ENCODE measurements around the gene KRT222.

The KRT222 gene

DNA sequence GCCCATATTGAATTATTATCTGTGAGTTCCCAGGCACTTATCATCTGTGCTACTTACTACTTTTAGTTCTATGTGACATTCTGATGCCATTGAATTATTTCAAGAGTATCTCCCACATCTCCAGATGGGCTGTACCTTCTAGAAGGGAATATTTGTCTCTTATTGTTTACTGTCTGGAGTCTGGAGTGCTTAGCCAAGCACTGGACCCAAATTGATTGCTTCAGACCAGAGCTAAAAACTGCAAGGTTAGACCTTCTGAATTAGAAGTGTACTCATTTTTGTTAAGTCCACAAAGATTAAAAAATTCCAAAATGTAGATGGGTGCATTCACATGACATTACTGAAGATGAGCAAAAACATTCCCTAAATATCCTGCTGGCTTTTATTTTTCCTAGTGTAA lies 16.0 kb upstream of the KRT222 start:
- no peak for TF ChIP-seq ZFX (IDR thresholded peaks at IDR 0.05; ENCODE audit: borderline replicate concordance)
- TF ChIP-seq, protein P1, sequence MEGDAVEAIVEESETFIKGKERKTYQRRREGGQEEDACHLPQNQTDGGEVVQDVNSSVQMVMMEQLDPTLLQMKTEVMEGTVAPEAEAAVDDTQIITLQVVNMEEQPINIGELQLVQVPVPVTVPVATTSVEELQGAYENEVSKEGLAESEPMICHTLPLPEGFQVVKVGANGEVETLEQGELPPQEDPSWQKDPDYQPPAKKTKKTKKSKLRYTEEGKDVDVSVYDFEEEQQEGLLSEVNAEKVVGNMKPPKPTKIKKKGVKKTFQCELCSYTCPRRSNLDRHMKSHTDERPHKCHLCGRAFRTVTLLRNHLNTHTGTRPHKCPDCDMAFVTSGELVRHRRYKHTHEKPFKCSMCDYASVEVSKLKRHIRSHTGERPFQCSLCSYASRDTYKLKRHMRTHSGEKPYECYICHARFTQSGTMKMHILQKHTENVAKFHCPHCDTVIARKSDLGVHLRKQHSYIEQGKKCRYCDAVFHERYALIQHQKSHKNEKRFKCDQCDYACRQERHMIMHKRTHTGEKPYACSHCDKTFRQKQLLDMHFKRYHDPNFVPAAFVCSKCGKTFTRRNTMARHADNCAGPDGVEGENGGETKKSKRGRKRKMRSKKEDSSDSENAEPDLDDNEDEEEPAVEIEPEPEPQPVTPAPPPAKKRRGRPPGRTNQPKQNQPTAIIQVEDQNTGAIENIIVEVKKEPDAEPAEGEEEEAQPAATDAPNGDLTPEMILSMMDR (IDR thresholded peaks at IDR 0.05): no peak
- H3K27ac ChIP-seq: no peak overlapping the region

DNA sequence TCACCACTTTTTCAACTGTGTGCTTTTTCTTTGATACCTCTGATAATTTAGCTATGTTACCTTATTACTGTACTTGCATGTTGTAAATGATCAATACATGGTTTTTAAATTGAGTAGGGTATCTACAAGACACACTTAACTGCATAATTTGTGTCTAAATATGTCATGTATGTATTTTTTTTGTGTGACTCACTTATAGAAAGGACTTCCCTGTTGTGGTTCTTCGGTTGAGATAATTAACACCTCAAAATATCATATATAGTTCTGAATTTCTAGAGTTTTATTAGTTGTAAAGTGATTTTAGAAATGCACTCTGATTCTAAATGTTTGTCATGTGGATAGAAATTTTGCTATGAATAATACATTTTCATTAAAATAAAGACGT lies 14.5 kb upstream of the KRT222 start:
- no peak overlapping the region for H3K27ac ChIP-seq
- TF ChIP-seq, protein P1 (IDR thresholded peaks at IDR 0.05): no peak
- no peak for TF ChIP-seq ZFX (IDR thresholded peaks at IDR 0.05; ENCODE audit: borderline replicate concordance)

DNA sequence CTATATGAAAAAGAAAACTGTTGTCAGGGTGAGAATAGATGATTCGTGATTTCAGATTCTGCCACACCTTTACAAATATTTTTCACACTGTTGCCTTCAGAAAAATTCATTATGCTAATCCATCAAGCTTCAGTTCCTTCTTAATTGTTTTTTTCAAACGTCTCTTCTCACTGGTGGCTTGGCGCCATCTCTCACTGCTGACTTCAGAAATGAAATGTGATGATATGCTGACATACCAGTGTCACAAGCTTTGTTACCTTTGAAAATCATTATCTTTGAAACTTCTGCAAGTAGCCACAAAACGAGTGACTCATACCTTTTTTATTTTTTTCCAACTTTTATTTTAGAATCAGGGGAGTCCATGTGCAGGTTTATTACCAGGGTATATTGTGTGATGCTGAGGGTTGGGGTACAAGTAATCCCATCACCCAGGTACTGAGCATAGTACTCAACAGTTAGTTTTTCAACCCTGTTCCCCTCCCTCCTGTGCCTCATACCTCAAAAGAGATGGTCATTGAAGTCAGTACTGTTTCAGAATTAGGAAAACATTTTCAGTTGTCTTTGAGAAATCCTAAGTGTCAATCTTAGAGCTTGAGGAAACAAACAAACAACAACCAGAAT lies 14.0 kb upstream of the KRT222 start:
- no peak overlapping the region for H3K27ac ChIP-seq

DNA sequence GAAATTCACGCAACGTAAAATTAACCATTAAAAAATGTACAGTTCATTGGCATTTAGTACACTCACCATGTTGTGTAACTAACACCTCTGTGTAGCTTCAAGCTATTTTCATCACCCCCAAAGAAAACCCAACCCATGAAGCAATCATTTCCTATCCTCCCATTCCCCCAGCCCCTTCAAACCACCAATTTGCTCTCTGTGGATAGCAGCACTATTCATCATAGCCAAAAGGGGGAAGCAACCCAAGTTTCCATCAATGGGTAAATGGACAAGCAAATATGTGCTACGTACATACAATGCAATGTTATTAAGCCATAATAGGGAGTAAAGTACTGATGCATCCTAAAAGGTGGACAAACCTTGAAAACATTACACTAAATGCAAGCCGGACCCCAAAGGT lies 10.9 kb upstream of the KRT222 start:
- TF ChIP-seq, protein P1 (IDR thresholded peaks at IDR 0.05): no peak
- TF ChIP-seq ZFX (IDR thresholded peaks at IDR 0.05; ENCODE audit: borderline replicate concordance): no peak
- no peak overlapping the region for H3K27ac ChIP-seq

More for the DNA sequence above, 14.0 kb upstream of the KRT222 start:
- TF ChIP-seq, protein P1 (IDR thresholded peaks at IDR 0.05): no peak
- TF ChIP-seq ZFX (IDR thresholded peaks at IDR 0.05; ENCODE audit: borderline replicate concordance): no peak

DNA sequence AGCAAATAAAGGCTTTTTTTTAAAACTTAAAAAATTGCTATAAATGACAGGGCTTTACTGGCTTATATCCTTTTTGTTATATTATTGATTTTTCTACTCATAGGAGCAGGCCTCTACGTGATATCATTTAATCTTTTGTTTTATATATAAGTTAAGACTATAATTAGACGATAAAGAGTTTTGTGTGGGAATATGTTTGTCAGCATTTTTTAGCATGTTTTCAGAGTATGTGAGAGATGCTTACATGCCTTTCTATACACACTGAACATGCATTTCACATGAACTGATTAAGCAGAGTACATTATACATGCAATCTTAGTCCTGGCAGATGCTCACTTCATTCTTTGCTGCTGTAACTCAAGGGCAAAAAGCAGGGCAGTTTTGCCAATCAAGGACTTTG lies 7.7 kb upstream of the KRT222 start:
- TF ChIP-seq ZFX (IDR thresholded peaks at IDR 0.05; ENCODE audit: borderline replicate concordance): no peak

DNA sequence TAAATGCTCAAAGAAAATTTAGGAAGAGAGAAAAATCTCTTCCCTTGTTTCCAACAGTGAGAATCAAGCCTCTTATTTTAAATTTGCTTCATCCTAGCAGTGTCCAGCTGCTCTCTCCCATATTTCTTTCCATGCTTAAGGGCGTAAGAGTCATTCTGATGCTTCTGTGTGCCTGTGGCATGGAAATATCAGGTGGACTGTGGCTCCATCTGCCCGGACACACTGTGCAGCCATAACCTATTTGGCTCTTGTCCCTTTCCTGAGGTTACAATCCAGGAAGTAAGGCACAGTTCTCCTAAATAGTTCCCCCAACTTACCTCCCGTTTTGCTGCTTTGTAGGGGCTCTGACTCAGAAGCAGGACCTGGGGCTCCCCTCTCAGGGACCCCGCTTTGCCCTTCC lies 6.3 kb upstream of the KRT222 start:
- no peak overlapping the region for H3K27ac ChIP-seq
- TF ChIP-seq, protein P1 (IDR thresholded peaks at IDR 0.05): no peak
- TF ChIP-seq ZFX (IDR thresholded peaks at IDR 0.05; ENCODE audit: borderline replicate concordance): no peak

More for the DNA sequence above, 7.7 kb upstream of the KRT222 start:
- H3K27ac ChIP-seq: no peak overlapping the region

DNA sequence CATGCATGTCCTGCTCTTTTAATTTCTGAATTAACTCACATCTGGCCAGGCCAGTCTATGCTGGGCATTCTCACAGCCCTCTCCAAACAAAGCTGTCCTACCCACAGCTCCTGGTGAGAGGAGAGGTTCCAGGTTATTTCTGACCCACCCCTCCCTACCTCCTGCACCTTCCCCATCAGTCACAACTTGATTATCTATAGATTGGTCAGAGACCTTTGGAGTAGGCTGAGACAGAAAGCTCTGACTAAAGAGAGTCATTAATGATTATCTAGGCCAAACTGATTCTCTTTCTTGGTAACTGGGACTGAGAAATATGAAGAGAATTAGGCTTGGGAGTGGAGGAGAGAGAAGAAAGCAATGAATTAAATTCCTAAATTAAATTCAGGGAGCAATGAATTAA lies 1.4 kb upstream of the KRT222 start:
- TF ChIP-seq, protein P1 (IDR thresholded peaks at IDR 0.05): no peak
- TF ChIP-seq ZFX (IDR thresholded peaks at IDR 0.05; ENCODE audit: borderline replicate concordance): no peak
- H3K27ac ChIP-seq: no peak overlapping the region

DNA sequence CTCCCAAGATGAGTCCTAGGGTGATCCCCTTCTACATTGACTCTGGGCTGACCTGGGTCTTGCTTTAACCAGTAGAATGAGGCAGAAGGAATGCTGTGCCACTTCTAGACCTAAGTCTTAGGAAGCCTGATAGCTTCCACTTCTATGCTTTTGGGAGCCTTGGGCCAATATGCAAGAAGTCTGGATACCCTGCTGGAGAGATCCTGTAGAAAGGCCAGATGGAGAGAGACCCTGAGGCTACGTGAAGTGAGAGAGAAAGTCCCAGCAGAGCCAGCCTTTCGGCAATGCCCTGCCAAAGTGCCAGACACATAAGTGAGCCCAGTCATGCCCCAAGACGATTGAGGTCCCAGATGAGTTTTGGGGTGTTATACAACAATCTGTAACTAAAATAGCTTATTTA lies 1.7 kb downstream of the KRT222 start:
- no peak overlapping the region for H3K27ac ChIP-seq
- no peak for TF ChIP-seq ZFX (IDR thresholded peaks at IDR 0.05; ENCODE audit: borderline replicate concordance)
- TF ChIP-seq, protein P1 (IDR thresholded peaks at IDR 0.05): no peak

All from 22Rv1 (cell line).